HFFc6 (cell line): ENCODE results near the gene NELFE. TPM values are rescaled to one million over a fixed set of nuclear protein-coding genes. Genes with fewer than 3 reads are reported as not detected.
A peak's percentile ranks its signal among the peaks of the same experiment; 100 is the strongest.

Experiments
- DNase-seq: peaks from one replicate; pipeline ENCODE4 v3.0.0-alpha.2; 2018
- H3K27ac Mint-ChIP-seq: 2 replicates; pipeline ENCODE4 v1.8.0; 2020; ENCODE audit warnings: mild to moderate bottlenecking, mixed read lengths
- H3K27me3 Mint-ChIP-seq: 2 replicates; pipeline ENCODE4 v1.8.0; 2021; ENCODE audit warnings: mild to moderate bottlenecking, moderate library complexity, mixed read lengths; ENCODE audit not compliant: insufficient read depth
- H3K36me3 Mint-ChIP-seq: 2 replicates; pipeline ENCODE4 v1.8.0; 2021; ENCODE audit warnings: low read depth, mixed read lengths
- H3K4me1 Mint-ChIP-seq: 2 replicates; pipeline ENCODE4 v1.8.0; 2020; ENCODE audit warnings: low read depth, mixed read lengths
- H3K4me3 Mint-ChIP-seq: 2 replicates; pipeline ENCODE4 v1.8.0; 2020; ENCODE audit warnings: mild to moderate bottlenecking, moderate library complexity, mixed read lengths
- H3K9me3 Mint-ChIP-seq: 2 replicates; pipeline ENCODE4 v1.8.0; 2020; ENCODE audit warnings: mild to moderate bottlenecking, mixed read lengths
- CTCF ChIP-seq: fragments of 200-600 bp; sonication (generic); IDR thresholded peaks from 2 replicates; pipeline ENCODE4 v1.5.0; 2021; ENCODE audit warnings: antibody characterized with exemption, mild to moderate bottlenecking
- total RNA-seq, 6 experiments: library from RNA; stranded (reverse); fragmentation: NEBNext Ultra II Directional; extraction: Animal tissue kit (Norgen Biotek cat#: 25700); gene quantifications; 2 replicates in 1 of 6; 3 replicates in 5 of 6; pipeline ENCODE4 v1.2.3, GENCODE V29; 2021

The NELFE gene
- total RNA-seq, 6 experiments from 2014 or later: 63.4 to 87.0 (median 78.7) TPM

GRCh38 chr6:31972709-31973350, 14.1 kb upstream of the NELFE start:
- Mint-ChIP-seq H3K4me1 (peaks cover 37% of the 10 kb centered on the region), H3K4me3 (peak overlapping the region; percentile 92), H3K9me3 (peaks cover 3% of the 10 kb centered on the region; the same call in 1 of the 2 replicates), H3K36me3 (peaks cover 29% of the 10 kb centered on the region), H3K27me3 (peaks cover 20% of the 10 kb centered on the region), H3K27ac (peak overlapping the region; percentile 96)
- DNase-seq: peak; percentile 57
- no peak for TF ChIP-seq CTCF

- DNase-seq: peak; percentile 98
- peak within 1 kb of the TSS; percentile 92 for H3K4me3 Mint-ChIP-seq
- H3K27ac Mint-ChIP-seq: peak within 1 kb of the TSS; percentile 96
- peaks cover 37% of the 10 kb centered on the region for H3K4me1 Mint-ChIP-seq
- no peak for TF ChIP-seq CTCF
- H3K27me3 Mint-ChIP-seq: peaks cover 20% of the 10 kb centered on the region
- H3K36me3 Mint-ChIP-seq: peaks cover 29% of the 10 kb centered on the region
- peaks cover 3% of the 10 kb centered on the region; the same call in 1 of the 2 replicates for H3K9me3 Mint-ChIP-seq
Observed at GRCh38 chr6:31971993-31972708, 13.4 kb upstream of the NELFE start, which contains the start of gene DXO. DXO (minus strand) TSS chr6:31972138; CDS start chr6:31971675, 463 bp downstream.

DNA sequence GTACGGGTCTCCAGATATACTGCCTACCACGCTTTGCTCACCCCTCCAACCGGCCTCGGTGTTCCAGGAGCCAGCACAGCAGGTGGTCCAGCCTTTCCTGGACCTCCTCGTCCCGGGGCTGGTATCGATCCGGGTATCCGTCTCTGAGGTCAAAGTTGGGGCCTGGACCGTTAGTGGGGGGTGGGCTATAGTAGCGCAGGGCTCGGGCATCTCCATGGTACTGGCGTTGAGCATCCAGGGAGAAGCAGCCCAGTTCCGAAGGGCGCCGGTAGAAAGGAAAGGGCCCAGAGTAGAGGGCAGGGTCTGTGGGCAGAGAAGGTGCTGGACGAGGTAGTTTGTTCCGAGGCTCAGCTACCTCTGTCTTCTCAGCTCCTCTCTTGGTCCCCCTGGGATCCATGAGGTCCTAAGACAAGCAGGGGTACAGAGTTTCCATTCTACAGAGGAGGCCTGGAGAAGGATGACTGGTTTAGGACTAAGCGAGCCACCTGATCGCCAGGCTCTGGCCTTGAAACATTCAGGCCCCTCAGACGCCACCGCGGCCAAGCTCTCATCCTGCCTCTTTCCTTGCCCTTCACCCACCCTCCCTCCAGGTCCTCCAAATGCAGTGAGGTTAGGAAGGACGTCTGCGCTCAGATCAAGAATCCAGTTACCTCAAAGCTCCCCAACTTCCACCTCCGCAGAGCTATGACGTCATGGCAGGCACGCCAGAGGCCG, 12.7 kb upstream of the NELFE start:
- TF ChIP-seq CTCF: no peak
- peaks cover 29% of the 10 kb centered on the region for H3K36me3 Mint-ChIP-seq
- peaks cover 3% of the 10 kb centered on the region; the same call in 1 of the 2 replicates for H3K9me3 Mint-ChIP-seq
- H3K27ac Mint-ChIP-seq: peak overlapping the region; percentile 96
- H3K4me1 Mint-ChIP-seq: peaks cover 37% of the 10 kb centered on the region
- DNase-seq: no peak
- H3K4me3 Mint-ChIP-seq: peak overlapping the region; percentile 92
- H3K27me3 Mint-ChIP-seq: peaks cover 20% of the 10 kb centered on the region

GRCh38 chr6:31970604-31971271, 12.0 kb upstream of the NELFE start:
- H3K27me3 Mint-ChIP-seq: peaks cover 20% of the 10 kb centered on the region
- H3K9me3 Mint-ChIP-seq: peaks cover 3% of the 10 kb centered on the region; the same call in 1 of the 2 replicates
- peaks cover 33% of the 10 kb centered on the region for H3K36me3 Mint-ChIP-seq
- TF ChIP-seq CTCF: no peak
- peaks cover 37% of the 10 kb centered on the region for H3K4me1 Mint-ChIP-seq
- DNase-seq: no peak
- H3K4me3 Mint-ChIP-seq: peak overlapping the region; percentile 92
- H3K27ac Mint-ChIP-seq: peak overlapping the region; percentile 96
